Keratinocyte (primary cell): Measurements from ENCODE around the gene ANKRD37. TPM values are rescaled to one million over a fixed set of nuclear protein-coding genes. Genes with fewer than 3 reads are reported as not detected.

Source experiments
- DNase-seq: peaks from one replicate; pipeline ENCODE4 v3.0.0-alpha.2; 2011; ENCODE audit warnings: low read depth, missing footprints, low spot score
- FAIRE-seq: peaks from 2 replicates; lab custom pipeline; 2011; peaks lifted over from hg19 to GRCh38; lab: Jason Lieb, UNC
- H2AFZ ChIP-seq: 2 replicates; pipeline ENCODE4 v1.6.0; 2012; ENCODE audit warnings: low read length, control low read depth, inconsistent platforms; ENCODE audit not compliant: control insufficient read depth
- H3K27ac ChIP-seq: 2 replicates; pipeline ENCODE4 v1.5.1; 2011; ENCODE audit warnings: low read length; ENCODE audit not compliant: control insufficient read depth, insufficient read depth
- H3K27me3 ChIP-seq: 3 replicates; pipeline ENCODE4 v1.6.0; 2011; ENCODE audit warnings: low read length; ENCODE audit not compliant: control insufficient read depth, insufficient read depth; ENCODE audit errors: extremely low read depth
- H3K36me3 ChIP-seq, 2 experiments: 2 replicates in 1 of 2; 3 replicates in 1 of 2; pipeline ENCODE4 v1.5.1; 2011; ENCODE audit warnings: low read length in 2 of 2, mild to moderate bottlenecking in 1 of 2; ENCODE audit not compliant: control insufficient read depth in 2 of 2, insufficient read depth in 2 of 2; ENCODE audit errors: extremely low read depth in 1 of 2
- H3K4me1 ChIP-seq: 3 replicates; pipeline ENCODE4 v1.5.1; 2011; ENCODE audit warnings: low read length; ENCODE audit not compliant: control insufficient read depth, insufficient read depth; ENCODE audit errors: extremely low read depth
- H3K4me2 ChIP-seq: 3 replicates; pipeline ENCODE4 v1.6.0; 2011; ENCODE audit warnings: low read depth, low read length; ENCODE audit not compliant: control insufficient read depth, insufficient read depth; ENCODE audit errors: extremely low read depth
- H3K4me3 ChIP-seq, 3 experiments: fragments of 200-600 bp in 1 of 3; sonication (generic) in 1 of 3; 2 replicates in 2 of 3; 3 replicates in 1 of 3; pipeline ENCODE4 v1.5.1; 2011 to 2016; ENCODE audit warnings: low read length in 3 of 3, mild to moderate bottlenecking in 3 of 3, control low read depth in 2 of 3, inconsistent platforms in 1 of 3, low read depth in 1 of 3, mixed read lengths in 1 of 3, mixed run types in 1 of 3, moderate library complexity in 1 of 3; ENCODE audit not compliant: control insufficient read depth in 2 of 3, insufficient read depth in 2 of 3; ENCODE audit errors: extremely low read depth in 1 of 3
- H3K79me2 ChIP-seq: 2 replicates; pipeline ENCODE4 v1.6.0; 2012; ENCODE audit warnings: low read length; ENCODE audit not compliant: control insufficient read depth, insufficient read depth
- H3K9ac ChIP-seq: 3 replicates; pipeline ENCODE4 v1.6.0; 2011; ENCODE audit warnings: low read length; ENCODE audit not compliant: control insufficient read depth, insufficient read depth; ENCODE audit errors: extremely low read depth
- H3K9me1 ChIP-seq: 3 replicates; pipeline ENCODE4 v1.6.0; 2011; ENCODE audit warnings: low read length; ENCODE audit not compliant: control insufficient read depth, insufficient read depth; ENCODE audit errors: extremely low read depth
- H3K9me3 ChIP-seq: 2 replicates; pipeline ENCODE4 v1.5.1; 2012; ENCODE audit warnings: low read depth, low read length; ENCODE audit not compliant: control insufficient read depth
- H4K20me1 ChIP-seq: 3 replicates; pipeline ENCODE4 v1.6.0; 2011; ENCODE audit warnings: low read length; ENCODE audit not compliant: control insufficient read depth, insufficient read depth; ENCODE audit errors: extremely low read depth
- CTCF ChIP-seq, 3 experiments: IDR thresholded peaks in 1 of 3; conservative IDR thresholded peaks in 1 of 3; optimal IDR thresholded peaks in 1 of 3; 2 replicates in 2 of 3; 3 replicates in 1 of 3; pipeline versions ENCODE3 to v1.5.1; 2011; ENCODE audit warnings: low read length in 3 of 3, mild to moderate bottlenecking in 3 of 3, moderate library complexity in 2 of 3, control low read depth in 1 of 3, inconsistent platforms in 1 of 3; ENCODE audit not compliant: insufficient read depth in 2 of 3; ENCODE audit errors: extremely low read depth in 1 of 3
- EZH2 ChIP-seq: IDR thresholded peaks from one replicate; pipeline ENCODE4 v1.6.1; 2012; ENCODE audit warnings: inconsistent platforms, mild to moderate bottlenecking, low read length, moderate library complexity
- dilution Hi-C: fragments of 300-500 bp; cut with MboI; formaldehyde crosslinking; loops from one replicate; pipeline ENCODE4 v1.7.0; 2020; ENCODE audit warnings: low sequenced_read_pairs; ENCODE audit not compliant: extremely low pct_ligation_motif_present
- polyA minus RNA-seq, 3 experiments: library from RNA; depleted of rRNA, polyadenylated mRNA; stranded (reverse); fragments of >200 nt; gene quantifications; 1 replicate in 1 of 3; 2 replicates in 1 of 3; 3 replicates in 1 of 3; pipeline ENCODE4 v1.2.3, GENCODE V29; 2011
- polyA plus RNA-seq, 5 experiments: library from polyadenylated mRNA; depleted of rRNA in 3 of 5; stranded (reverse) in 3 of 5; stranded (forward) in 1 of 5; unstranded in 1 of 5; fragments of >200 nt; gene quantifications; 1 replicate in 1 of 5; 2 replicates in 3 of 5; 3 replicates in 1 of 5; pipeline versions ENCODE4 v1.2.1 to v1.2.3, GENCODE V29; 2011 to 2012; ENCODE audit warnings: missing spikeins in 2 of 5, low read depth in 1 of 5, low replicate concordance in 1 of 5

The ANKRD37 gene
- polyA plus RNA-seq (4.4 to 9.4 TPM (median 8.0 TPM) in 3 replicates), polyA minus RNA-seq (0.30 to 4.5 TPM (median 2.9 TPM) in 3 replicates)
- 62.4 TPM for polyA plus RNA-seq (2011; ENCODE audit: low read depth)
- 4.4 and 6.7 TPM in 2 replicates for polyA plus RNA-seq (2011; cell fraction: cytosol; rRNA removed)
- 13.7 and 16.2 TPM in 2 replicates for polyA plus RNA-seq (2011; cell fraction: nucleus; rRNA removed)
- 5.7 and 91.9 TPM in 2 replicates for polyA plus RNA-seq (2012; ENCODE audit: low replicate concordance)
- not detected for polyA minus RNA-seq (2011; cell fraction: cytosol; rRNA and poly(A)+ RNA removed)
- polyA minus RNA-seq (2011; cell fraction: nucleus; rRNA and poly(A)+ RNA removed), result 8.7 and 11.0 TPM in 2 replicates

- no peaks in the 10 kb centered on the region for H3K9me1 ChIP-seq
- dilution Hi-C loops, result no loop called here
- no peaks in the 10 kb centered on the region for H3K27me3 ChIP-seq
- no peaks in the 10 kb centered on the region for H3K9me3 ChIP-seq
- no peaks in the 10 kb centered on the region for H3K79me2 ChIP-seq
- DNase-seq, result no peak
- peaks cover 19% of the 10 kb centered on the region for H3K4me1 ChIP-seq
- no peak for FAIRE-seq
- peaks cover 3 to 5% of the 10 kb centered on the region in 2 experiments for H3K36me3 ChIP-seq
- peak within 1 kb of the TSS; percentile 61 to 87 (median 81) for H3K4me3 ChIP-seq
- peak within 1 kb of the TSS; percentile 73 for H2AFZ ChIP-seq
- peak within 1 kb of the TSS; percentile 97 for H3K4me2 ChIP-seq
- peak within 1 kb of the TSS; percentile 93 for H3K27ac ChIP-seq
- peak within 1 kb of the TSS; percentile 91 for H3K9ac ChIP-seq
- H4K20me1 ChIP-seq, result no peaks in the 10 kb centered on the region
- TF ChIP-seq CTCF (optimal IDR thresholded peaks at IDR 0.05 in 1 of 3, IDR thresholded peaks at IDR 0.05 in 1 of 3, conservative IDR thresholded peaks at IDR 0.05 in 1 of 3; ENCODE audit: extremely low read depth in 1 of 3, insufficient read depth in 2 of 3, low read length in 3 of 3) (no peak), EZH2 (no peak)
These were observed at the start of gene ANKRD37 for GRCh38 chr4:185396724-185397385. ANKRD37 (plus strand) TSS chr4:185396841; CDS start chr4:185396924, 83 bp downstream.

GRCh38 chr4:185346975-185347601 lies 49.6 kb upstream of the ANKRD37 start:
- no peak overlapping the region for H3K27ac ChIP-seq
- H3K4me2 ChIP-seq, result no peak overlapping the region
- no peak for FAIRE-seq
- H3K27me3 ChIP-seq, result no peaks in the 10 kb centered on the region
- TF ChIP-seq EZH2, result no peak
- TF ChIP-seq CTCF (optimal IDR thresholded peaks at IDR 0.05 in 1 of 3, IDR thresholded peaks at IDR 0.05 in 1 of 3, conservative IDR thresholded peaks at IDR 0.05 in 1 of 3; ENCODE audit: extremely low read depth in 1 of 3, insufficient read depth in 2 of 3, low read length in 3 of 3), result no peak
- no peaks in the 10 kb centered on the region for H3K79me2 ChIP-seq
- H3K9me1 ChIP-seq, result no peaks in the 10 kb centered on the region
- no peak overlapping the region for H3K9ac ChIP-seq
- no peaks in the 10 kb centered on the region for H4K20me1 ChIP-seq
- H3K9me3 ChIP-seq, result no peaks in the 10 kb centered on the region
- H3K4me1 ChIP-seq, result no peaks in the 10 kb centered on the region
- dilution Hi-C loops, result no loop called here
- DNase-seq, result no peak
- H3K36me3 ChIP-seq, result no peaks in the 10 kb centered on the region
- no peak overlapping the region for H3K4me3 ChIP-seq
- no peak overlapping the region for H2AFZ ChIP-seq
